Measurements from ENCODE around the gene TMEM91.
"Not testable (repeated sequence)": the region's sequence is repeated elsewhere in the genome, so short reads cannot be mapped to it uniquely, and the experiment has no call there.

The TMEM91 gene

DNA sequence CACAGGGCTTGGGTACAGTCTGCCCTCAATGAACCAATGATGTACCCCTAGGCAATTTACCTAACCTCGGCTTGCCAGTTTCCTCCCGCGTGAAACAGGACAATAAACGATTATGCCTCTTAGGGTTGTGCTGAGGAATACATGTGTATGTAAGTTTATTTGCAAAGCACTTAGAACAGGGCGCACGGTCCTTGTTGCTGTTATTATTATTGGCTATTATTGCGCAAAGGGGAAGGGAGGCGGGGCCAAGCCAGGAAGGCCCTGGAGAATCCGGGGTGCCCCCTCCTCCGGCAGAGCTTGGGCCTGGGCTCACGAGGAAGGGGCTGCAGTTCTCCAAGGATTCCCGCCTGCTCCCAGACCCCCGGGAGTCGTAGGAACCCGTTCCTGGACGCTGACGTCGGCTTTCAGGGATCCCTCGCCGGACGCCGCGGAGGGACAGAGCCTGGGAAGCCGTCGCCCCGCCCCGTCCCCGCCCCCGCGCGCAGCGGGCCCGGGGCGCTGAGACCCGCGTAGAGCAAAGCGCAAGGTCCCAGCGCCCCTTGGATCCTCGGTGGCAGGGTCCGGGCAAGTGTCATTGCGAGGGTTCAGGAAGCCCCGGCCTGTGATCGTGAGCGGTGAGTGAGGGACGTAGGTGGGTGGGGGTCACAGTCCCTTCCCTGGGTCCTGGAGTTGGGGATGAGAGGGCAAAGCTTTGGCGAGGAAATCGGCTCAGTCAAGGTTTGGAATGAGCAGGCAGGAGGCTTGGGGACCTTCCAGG is at the start of gene TMEM91:
Gene TMEM91, plus strand, starts transcription at position 293 of the 757 bp plus-strand sequence. CDS start 1,777 bp downstream, outside the sequence.
- no peak for DNase-seq (ENCODE audit: low read depth in 2 of 3, low spot score in 1 of 3)

GRCh38 chr19:41327076-41327575 is 49.2 kb upstream of the TMEM91 start:
- no peak for DNase-seq (ENCODE audit: low read depth in 2 of 3, low spot score in 1 of 3)

DNA sequence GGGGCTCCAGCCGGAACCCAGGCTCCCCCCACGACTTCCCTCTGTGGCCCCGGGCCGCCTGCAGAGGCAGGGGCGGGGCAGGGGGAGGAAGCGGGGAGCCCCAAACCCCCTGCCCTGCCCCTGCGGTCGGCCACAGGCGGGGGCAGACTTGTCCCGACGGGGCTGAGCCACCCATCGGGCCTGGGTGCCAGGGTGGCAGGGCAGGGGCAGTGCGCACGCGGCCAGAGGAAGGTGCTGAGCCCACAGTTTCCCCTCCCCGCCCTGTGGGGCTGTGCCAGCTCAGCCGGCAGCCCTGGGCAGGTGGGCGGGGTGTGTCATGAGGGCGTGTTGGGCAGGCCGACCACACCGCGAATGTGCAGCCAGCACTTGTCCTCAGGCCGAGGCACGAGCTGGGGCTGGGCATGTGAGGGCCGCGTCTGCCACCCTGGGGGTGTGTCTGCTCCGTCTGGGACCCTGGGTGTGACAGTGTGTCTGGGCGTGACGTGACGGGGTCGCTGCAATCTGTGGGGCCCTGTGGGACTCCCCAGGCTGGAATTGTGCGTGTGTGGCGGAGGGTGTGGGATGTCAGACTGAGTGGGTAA is 48.7 kb upstream of the TMEM91 start:
- peak; percentile 66 to 73 (median 71) for DNase-seq (ENCODE audit: low read depth in 2 of 3, low spot score in 1 of 3)

DNA sequence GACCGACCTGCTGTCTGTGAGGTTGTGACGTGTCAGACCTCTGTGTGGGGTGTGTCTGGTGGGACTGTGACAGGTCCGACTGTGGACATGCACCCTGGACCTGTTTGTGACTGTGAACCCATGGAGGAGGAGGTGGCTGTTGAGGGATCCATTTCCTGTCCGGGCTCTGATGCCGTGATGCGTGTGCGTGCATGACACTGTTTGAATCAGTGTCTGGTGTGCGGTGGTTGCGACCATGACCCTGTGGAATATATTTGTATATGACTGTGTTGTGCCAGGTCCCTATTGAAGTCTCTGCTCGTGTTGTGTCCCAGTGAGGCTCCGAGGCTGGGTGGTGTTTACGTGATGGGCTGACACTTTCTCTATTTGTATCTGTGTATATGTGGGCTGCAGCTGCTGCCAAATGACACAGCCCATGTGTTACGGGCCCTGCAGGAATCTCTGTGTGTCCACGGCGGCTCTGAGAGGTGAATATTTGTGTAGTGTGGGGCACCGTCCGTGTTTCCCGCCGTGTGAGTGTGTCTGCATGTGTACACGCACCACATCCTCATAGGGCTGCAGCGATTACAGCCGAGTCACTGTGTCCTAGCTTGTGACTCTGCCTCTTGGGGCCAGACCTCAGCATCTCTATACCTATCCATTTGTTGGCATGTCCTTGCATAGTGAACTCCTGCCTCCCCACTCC is 48.0 kb upstream of the TMEM91 start:
- peak in 1 of 3 donors; percentile 54 for DNase-seq (ENCODE audit: low read depth in 2 of 3, low spot score in 1 of 3)

DNA sequence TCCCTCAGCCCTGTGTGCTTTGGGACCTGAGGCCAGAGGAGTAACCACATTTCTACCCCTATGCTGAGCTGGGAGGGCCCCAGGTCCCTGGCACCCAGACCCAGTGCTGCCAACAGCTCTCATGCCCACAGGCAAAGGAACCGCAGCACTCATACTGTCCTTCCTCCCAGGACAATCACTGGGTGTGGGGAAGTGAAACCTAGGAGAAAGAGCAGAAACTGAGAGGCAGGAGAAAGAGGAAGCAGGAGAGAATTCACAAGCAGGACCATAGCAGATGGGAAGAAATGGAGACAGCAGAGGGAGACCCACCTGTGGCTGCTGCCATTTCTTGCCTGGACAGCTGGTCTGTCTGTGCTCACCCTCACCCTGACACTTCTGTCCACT is 47.5 kb upstream of the TMEM91 start:
- DNase-seq (ENCODE audit: low read depth in 2 of 3, low spot score in 1 of 3), result no peak

- no peak for DNase-seq (ENCODE audit: low read depth in 2 of 3, low spot score in 1 of 3)
Measured at GRCh38 chr19:41330481-41330880, 45.9 kb upstream of the TMEM91 start.

DNA sequence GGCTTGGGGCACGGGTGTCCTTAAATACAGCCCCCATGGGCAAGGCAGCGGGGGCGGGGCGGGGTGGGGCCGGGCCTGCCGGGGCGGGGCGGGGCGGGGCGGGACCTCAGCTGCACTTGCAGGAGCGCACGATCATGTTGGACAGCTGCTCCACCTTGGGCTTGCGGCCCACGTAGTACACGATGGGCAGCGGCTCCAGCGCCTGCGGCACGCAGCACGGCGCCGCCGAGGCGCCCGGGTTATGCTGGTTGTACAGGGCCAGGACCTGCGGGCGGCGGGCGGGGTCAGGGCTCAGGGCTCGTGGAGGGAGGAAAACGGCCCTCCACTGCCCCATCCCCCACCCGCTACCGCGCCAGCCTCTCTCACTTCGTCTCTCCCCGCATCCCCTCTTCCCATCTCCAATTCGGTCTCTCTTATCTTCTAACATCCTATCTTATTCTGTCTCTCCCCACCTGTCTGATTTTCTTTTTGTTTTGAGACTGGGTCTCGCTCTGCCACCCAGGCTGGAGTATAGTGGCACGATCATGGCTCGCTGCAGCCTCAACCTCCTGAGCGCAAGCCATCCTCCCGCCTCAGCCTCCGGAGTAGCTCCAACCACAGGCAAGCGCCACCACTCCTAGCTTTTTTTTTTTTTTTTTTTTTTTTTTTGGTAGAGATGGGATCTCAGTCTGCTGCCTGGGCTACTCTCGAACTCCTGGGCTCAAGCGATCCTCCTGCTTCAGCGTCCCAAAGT is 45.2 kb upstream of the TMEM91 start:
- DNase-seq (ENCODE audit: low read depth in 2 of 3, low spot score in 1 of 3), result no peak

DNA sequence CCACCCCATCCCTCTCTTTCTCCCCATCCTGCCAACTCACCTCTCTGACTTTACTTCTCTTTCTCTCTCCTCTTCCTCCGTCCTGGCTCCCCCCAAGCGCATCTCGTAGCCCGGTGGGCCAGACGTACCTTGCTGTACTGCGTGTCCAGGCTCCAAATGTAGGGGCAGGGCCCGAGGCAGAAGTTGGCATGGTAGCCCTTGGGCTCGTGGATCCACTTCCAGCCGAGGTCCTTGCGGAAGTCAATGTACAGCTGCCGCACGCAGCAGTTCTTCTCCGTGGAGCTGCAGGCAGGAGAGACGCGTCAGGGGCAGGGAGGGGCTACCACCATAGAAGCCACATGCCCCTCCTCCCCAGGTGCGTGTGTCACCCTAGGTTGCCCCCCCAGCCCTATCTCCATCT is 44.3 kb upstream of the TMEM91 start:
- DNase-seq (ENCODE audit: low read depth in 2 of 3, low spot score in 1 of 3), result no peak

DNA sequence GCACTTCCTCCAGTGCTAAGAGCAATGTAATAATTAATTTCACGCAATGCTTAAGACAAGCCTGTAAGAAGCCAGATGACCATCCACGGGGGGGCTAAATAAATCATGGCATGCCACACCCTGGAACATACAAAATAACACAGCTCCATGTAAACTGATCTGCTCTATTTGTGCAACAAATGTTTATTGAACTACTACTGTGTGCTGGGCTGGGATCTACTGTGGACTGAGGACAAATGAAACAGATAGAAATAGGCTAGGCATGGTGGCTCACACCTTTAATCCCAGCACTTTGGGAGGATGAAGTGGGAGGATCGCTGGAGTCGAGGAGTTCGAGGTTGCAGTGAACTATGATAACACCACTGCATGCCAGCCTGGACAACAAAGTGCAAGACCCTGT is 43.9 kb upstream of the TMEM91 start:
- no peak for DNase-seq (ENCODE audit: low read depth in 2 of 3, low spot score in 1 of 3)

- no peak for DNase-seq (ENCODE audit: low read depth in 2 of 3, low spot score in 1 of 3)
Measured at GRCh38 chr19:41334793-41335192, 41.5 kb upstream of the TMEM91 start.

DNA sequence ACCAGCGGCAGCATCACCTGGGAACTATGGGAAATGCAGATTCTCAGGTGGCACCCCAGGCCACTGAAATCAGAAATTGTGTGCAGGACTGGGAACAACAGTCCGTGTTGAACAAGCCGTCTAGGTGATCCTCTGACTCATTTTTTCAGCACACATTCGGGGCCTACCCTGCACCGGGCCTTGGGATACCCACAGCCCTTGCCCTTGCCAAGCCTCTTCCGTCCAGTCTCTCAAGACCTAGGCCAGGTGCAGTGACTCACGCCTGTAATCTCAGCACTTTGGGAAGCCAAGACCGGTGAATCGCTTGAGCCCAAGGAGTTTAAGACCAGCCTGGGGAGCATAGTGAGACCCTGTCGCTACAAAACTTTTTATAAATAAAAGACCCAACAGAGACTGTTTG is 40.9 kb upstream of the TMEM91 start:
- no peak for DNase-seq (ENCODE audit: low read depth in 2 of 3, low spot score in 1 of 3)

- no peak for DNase-seq (ENCODE audit: low read depth in 2 of 3, low spot score in 1 of 3)
Measured at GRCh38 chr19:41339936-41340335, 36.4 kb upstream of the TMEM91 start.

- DNase-seq (ENCODE audit: low read depth in 2 of 3, low spot score in 1 of 3), result no peak
Measured at GRCh38 chr19:41341669-41342490, 34.5 kb upstream of the TMEM91 start.

DNA sequence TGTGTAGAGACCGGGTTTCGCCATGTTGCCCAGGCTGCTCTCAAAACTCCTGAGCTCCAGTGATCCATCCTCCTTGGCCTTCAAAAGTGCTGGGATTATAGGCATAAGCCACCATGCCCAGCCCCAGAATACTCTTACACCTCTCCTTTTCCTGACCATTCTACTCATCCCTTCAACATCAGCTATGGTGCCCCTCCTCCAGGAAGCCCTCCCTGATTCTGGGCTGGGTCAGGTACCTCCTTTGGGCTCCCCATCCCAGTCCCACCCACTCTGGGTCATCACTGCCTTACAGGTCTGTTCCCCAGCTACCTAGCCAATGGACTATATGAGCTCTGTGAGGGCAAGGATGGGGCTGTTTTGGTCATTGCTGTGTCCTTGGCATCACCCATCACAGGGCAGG is 32.2 kb upstream of the TMEM91 start:
- DNase-seq (ENCODE audit: low read depth in 2 of 3, low spot score in 1 of 3), result no peak

GRCh38 chr19:41346916-41347315 is 29.4 kb upstream of the TMEM91 start:
- not testable (repeated sequence) for DNase-seq (ENCODE audit: low read depth in 2 of 3, low spot score in 1 of 3)

GRCh38 chr19:41350735-41351338 is 25.5 kb upstream of the TMEM91 start:
- no peak for DNase-seq (ENCODE audit: low read depth in 2 of 3, low spot score in 1 of 3)

- peak; percentile 65 to 77 (median 76) for DNase-seq (ENCODE audit: low read depth in 2 of 3, low spot score in 1 of 3)
Measured at GRCh38 chr19:41351339-41352245, 24.7 kb upstream of the TMEM91 start.

GRCh38 chr19:41352279-41352608 is 24.1 kb upstream of the TMEM91 start:
- no peak for DNase-seq (ENCODE audit: low read depth in 2 of 3, low spot score in 1 of 3)
